Tibial nerve (tissue), 4 donors: ENCODE results near the gene HSPB7.

Experiments used
- CTCF ChIP-seq, 5 experiments: fragments of 200-600 bp in 3 of 5; fragments of 450-650 bp in 2 of 5; sonication (generic) in 3 of 5; IDR thresholded peaks; one replicate each; pipeline ENCODE4 v1.5.1; 2016 to 2019; ENCODE audit warnings: antibody characterized with exemption in 5 of 5, mild to moderate bottlenecking in 3 of 5, moderate library complexity in 2 of 5
- EP300 ChIP-seq, 2 donors: sonication (generic); formaldehyde crosslinking; IDR thresholded peaks; one replicate each; pipeline ENCODE4 v1.6.1; 2017; ENCODE audit warnings: antibody characterized with exemption in 2 of 2, mild to moderate bottlenecking in 1 of 2

GRCh38 chr1:16011936-16012589 is 5.8 kb downstream of the HSPB7 start:
- TF ChIP-seq CTCF (IDR thresholded peaks at IDR 0.05) (no peak), EP300 (IDR thresholded peaks at IDR 0.05) (no peak)
